Dendritic cell treated with granulocyte-macrophage colony-stimulating factor and Interleukin-4, amounts not matched to agents 40 ng/mL and 50 ng/mL, for 4 days (primary cell): ENCODE results near the gene ONECUT2.

ENCODE experiments used
- H3K27ac Mint-ChIP-seq: one replicate; pipeline ENCODE4 v1.8.0; 2022; ENCODE audit warnings: mild to moderate bottlenecking, mixed read lengths
- H3K27me3 Mint-ChIP-seq: one replicate; pipeline ENCODE4 v1.8.0; 2022; ENCODE audit warnings: mild to moderate bottlenecking, mixed read lengths
- H3K36me3 Mint-ChIP-seq: one replicate; pipeline ENCODE4 v1.8.0; 2022; ENCODE audit warnings: low read depth, mixed read lengths
- H3K4me1 Mint-ChIP-seq: one replicate; pipeline ENCODE4 v1.8.0; 2022; ENCODE audit warnings: low read depth, mixed read lengths
- H3K4me3 Mint-ChIP-seq: one replicate; pipeline ENCODE4 v1.8.0; 2022; ENCODE audit warnings: mild to moderate bottlenecking, moderate library complexity, mixed read lengths
- H3K9me3 Mint-ChIP-seq: one replicate; pipeline ENCODE4 v1.8.0; 2022; ENCODE audit warnings: mixed read lengths
- intact Hi-C: fragments of 100-400 bp; cut with micrococcal nuclease; formaldehyde crosslinking; loops from one replicate; pipeline ENCODE4 v1.15.0; 2022

Gene ONECUT2

GRCh38 chr18:57436191-57436964 is 1.2 kb downstream of the ONECUT2 start:
- peaks cover 70% of the 10 kb centered on the region for H3K4me1 Mint-ChIP-seq
- peaks cover 95% of the 10 kb centered on the region for H3K27me3 Mint-ChIP-seq
- intact Hi-C loops: no loop called here
- peak overlapping the region; percentile 64 for H3K4me3 Mint-ChIP-seq
- H3K9me3 Mint-ChIP-seq: no peaks in the 10 kb centered on the region
- no peak overlapping the region for H3K27ac Mint-ChIP-seq
- H3K36me3 Mint-ChIP-seq: no peaks in the 10 kb centered on the region

DNA sequence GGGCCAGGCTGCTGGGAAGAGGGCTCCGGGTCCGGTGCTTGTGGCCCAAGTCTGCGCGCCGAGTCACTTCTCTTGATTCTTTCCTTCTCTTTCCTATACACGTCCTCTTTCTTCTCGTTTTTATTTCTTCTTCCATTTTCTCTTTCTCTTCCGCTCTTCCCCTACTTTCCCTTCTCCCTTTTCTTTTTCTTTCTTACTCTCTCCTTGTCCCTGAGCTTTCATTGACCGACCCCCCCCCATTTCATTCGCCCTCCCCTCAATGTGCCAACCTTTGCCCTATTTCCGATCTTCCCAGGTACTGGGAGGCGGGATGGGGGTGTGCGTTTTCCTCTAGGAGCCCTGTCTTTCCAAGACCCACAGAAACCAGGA is 1.8 kb downstream of the ONECUT2 start:
- Mint-ChIP-seq H3K9me3 (no peaks in the 10 kb centered on the region), H3K27me3 (peaks cover 95% of the 10 kb centered on the region), H3K4me1 (peaks cover 74% of the 10 kb centered on the region), H3K4me3 (peak overlapping the region; percentile 64), H3K36me3 (no peaks in the 10 kb centered on the region), H3K27ac (no peak overlapping the region)
- intact Hi-C loops: no loop called here

- no peak overlapping the region for H3K27ac Mint-ChIP-seq
- H3K27me3 Mint-ChIP-seq: peaks cover 95% of the 10 kb centered on the region
- H3K4me1 Mint-ChIP-seq: peaks cover 74% of the 10 kb centered on the region
- intact Hi-C loops: no loop called here
- no peaks in the 10 kb centered on the region for H3K36me3 Mint-ChIP-seq
- no peak overlapping the region for H3K4me3 Mint-ChIP-seq
- no peaks in the 10 kb centered on the region for H3K9me3 Mint-ChIP-seq
These were observed 2.2 kb downstream of the ONECUT2 start for GRCh38 chr18:57437402-57437765.

DNA sequence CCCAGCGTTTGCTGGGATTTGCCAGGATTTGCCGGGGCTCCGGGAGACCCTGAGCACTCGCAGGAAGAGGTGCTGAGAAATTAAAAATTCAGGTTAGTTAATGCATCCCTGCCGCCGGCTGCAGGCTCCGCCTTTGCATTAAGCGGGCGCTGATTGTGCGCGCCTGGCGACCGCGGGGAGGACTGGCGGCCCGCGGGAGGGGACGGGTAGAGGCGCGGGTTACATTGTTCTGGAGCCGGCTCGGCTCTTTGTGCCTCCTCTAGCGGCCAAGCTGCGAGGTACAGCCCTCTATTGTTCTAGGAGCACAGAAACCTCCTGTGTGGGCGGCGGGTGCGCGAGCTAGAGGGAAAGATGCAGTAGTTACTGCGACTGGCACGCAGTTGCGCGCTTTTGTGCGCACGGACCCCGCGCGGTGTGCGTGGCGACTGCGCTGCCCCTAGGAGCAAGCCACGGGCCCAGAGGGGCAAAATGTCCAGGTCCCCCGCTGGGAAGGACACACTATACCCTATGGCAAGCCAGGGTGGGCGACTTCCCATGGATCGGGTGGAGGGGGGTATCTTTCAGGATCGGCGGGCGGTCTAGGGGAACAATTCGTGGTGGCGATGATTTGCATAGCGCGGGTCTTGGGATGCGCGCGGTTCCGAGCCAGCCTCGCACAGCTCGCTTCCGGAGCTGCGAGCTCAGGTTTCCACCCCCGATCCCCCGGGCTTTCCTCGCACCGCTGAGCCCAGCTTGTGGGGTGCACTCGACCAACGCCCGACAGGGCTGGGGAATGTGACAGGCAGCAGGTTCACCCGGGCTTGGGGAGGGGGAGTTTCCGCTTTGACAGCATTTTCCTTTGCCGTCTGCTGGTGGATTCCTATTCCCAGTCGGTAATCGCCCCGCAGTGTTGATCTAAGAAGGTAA is 2.8 kb downstream of the ONECUT2 start:
- H3K4me3 Mint-ChIP-seq: no peak overlapping the region
- intact Hi-C loops: no loop called here
- H3K9me3 Mint-ChIP-seq: no peaks in the 10 kb centered on the region
- H3K4me1 Mint-ChIP-seq: peaks cover 74% of the 10 kb centered on the region
- no peak overlapping the region for H3K27ac Mint-ChIP-seq
- H3K27me3 Mint-ChIP-seq: peaks cover 95% of the 10 kb centered on the region
- H3K36me3 Mint-ChIP-seq: no peaks in the 10 kb centered on the region

DNA sequence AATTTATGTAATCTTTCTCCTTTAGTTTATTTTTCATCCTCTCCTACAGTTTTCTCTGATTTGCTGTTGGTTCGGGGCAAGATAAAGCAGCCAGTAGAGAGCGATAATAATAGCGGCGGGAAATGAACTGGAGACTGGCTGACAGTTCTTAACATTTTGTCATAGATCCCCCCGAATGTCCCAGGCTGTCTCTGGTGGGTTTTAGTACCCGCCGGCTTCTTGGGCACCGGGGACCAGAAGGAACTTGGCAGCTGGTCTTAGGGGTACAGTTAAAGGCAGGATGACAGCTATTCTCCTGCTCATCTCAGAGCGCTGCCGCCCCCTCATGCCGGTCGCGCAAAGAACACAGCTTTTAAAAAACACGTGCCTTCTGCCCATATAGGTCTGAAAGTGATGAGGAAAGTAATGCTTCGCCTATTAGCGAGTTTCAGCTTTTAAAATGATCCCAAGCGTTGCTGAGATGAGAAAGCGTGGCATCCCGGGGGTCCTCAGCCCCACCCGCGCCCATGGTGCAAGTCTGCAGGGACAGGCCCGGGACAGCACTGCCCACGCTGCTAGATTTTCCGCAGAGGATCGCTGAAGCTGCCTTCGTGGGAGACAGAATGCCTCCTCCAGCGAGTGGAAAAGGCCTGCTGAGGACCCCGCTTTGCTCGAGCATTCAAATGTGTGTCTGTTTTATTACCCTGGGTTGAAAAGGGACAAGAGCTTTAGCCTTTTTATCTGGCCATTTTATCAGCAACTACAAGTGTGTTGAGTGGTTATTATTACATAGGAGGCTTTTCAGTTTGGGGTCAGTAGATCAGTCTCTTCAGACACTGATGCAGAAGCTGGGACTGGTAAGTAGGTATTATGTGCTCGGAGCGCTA is 3.8 kb downstream of the ONECUT2 start:
- no peaks in the 10 kb centered on the region for H3K36me3 Mint-ChIP-seq
- H3K27ac Mint-ChIP-seq: no peak overlapping the region
- H3K4me3 Mint-ChIP-seq: no peak overlapping the region
- H3K4me1 Mint-ChIP-seq: peaks cover 73% of the 10 kb centered on the region
- H3K27me3 Mint-ChIP-seq: peaks cover 95% of the 10 kb centered on the region
- H3K9me3 Mint-ChIP-seq: no peaks in the 10 kb centered on the region
- intact Hi-C loops: no loop called here

DNA sequence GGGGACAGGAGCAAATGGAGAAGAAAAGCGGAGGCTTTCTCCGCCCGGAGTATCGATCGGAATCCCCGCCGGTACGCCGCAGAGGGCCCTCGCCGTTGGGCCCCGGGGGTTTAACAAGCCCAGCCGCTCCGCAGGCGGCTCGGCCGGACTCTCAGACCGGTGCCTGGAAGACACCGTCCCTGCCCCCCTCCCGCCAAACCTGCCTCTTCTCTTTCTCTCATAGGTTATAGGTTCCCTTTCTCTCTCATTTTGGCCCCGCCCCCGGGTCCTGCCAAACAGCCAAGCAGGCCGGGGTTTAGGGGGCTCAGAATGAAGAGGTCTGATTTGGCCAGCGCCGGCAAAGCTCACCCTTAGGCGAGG is 4.4 kb downstream of the ONECUT2 start:
- Mint-ChIP-seq H3K36me3 (no peaks in the 10 kb centered on the region), H3K4me1 (peaks cover 67% of the 10 kb centered on the region), H3K4me3 (no peak overlapping the region), H3K27me3 (peaks cover 95% of the 10 kb centered on the region), H3K9me3 (no peaks in the 10 kb centered on the region), H3K27ac (no peak overlapping the region)
- intact Hi-C loops: no loop called here

GRCh38 chr18:57439985-57440330 is 4.8 kb downstream of the ONECUT2 start:
- no peak overlapping the region for H3K27ac Mint-ChIP-seq
- H3K36me3 Mint-ChIP-seq: no peaks in the 10 kb centered on the region
- H3K4me1 Mint-ChIP-seq: peaks cover 63% of the 10 kb centered on the region
- intact Hi-C loops: loop anchor here (10.0 kb wide), 1 partner anchor 565 kb away; no protein-coding TSS in a partner anchor
- H3K27me3 Mint-ChIP-seq: peaks cover 94% of the 10 kb centered on the region
- no peak overlapping the region for H3K4me3 Mint-ChIP-seq
- no peaks in the 10 kb centered on the region for H3K9me3 Mint-ChIP-seq

DNA sequence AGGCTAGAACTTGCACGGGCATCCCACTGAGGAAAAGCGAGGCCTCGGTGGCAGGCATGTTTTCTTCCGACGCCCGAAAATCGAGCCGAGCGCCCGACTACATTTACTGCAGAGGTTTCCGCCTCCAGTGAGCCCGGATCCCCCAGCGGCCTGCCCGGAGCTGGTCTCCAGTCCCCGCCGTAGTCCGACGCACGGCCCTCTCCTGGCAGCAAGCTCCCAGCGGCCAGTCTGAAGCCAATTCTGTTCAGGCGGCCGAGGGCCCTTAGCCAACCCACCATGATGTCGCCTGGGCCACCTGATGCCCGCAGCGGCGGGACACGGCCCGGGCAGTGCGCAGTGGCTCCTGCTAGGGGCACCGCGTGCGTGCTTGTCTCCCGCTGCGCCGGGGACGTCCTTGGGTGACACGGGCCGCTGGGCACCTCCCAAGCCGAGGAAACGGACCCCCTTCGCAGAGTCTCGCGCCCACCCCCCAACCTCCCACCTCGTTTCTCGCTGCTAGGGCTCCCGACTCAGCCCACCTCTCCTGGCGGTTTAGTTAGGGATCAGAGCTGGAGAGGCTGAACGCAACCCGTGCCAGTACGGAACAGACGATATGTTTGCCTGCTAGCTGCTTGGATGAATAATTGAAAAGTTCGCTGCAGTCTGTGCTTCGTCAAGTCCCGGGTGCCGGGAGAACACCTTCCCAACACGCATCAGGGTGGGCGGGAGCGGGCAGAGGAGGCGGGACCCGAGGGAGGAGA is 5.3 kb downstream of the ONECUT2 start:
- H3K4me1 Mint-ChIP-seq: peaks cover 61% of the 10 kb centered on the region
- intact Hi-C loops: loop anchor here (10.0 kb wide), 1 partner anchor 566 kb away; no protein-coding TSS in a partner anchor

GRCh38 chr18:57441071-57441794 is 6.1 kb downstream of the ONECUT2 start:
- no peaks in the 10 kb centered on the region for H3K9me3 Mint-ChIP-seq
- H3K4me1 Mint-ChIP-seq: peaks cover 55% of the 10 kb centered on the region
- no peaks in the 10 kb centered on the region for H3K36me3 Mint-ChIP-seq
- intact Hi-C loops: loop anchor here (10.0 kb wide), 1 partner anchor 566 kb away; no protein-coding TSS in a partner anchor
- H3K27me3 Mint-ChIP-seq: peaks cover 98% of the 10 kb centered on the region
- no peak overlapping the region for H3K27ac Mint-ChIP-seq
- peak overlapping the region; percentile 48 for H3K4me3 Mint-ChIP-seq

More for the DNA sequence above, 5.3 kb downstream of the ONECUT2 start:
- Mint-ChIP-seq H3K27ac (no peak overlapping the region), H3K4me3 (no peak overlapping the region), H3K27me3 (peaks cover 96% of the 10 kb centered on the region), H3K36me3 (no peaks in the 10 kb centered on the region), H3K9me3 (no peaks in the 10 kb centered on the region)

DNA sequence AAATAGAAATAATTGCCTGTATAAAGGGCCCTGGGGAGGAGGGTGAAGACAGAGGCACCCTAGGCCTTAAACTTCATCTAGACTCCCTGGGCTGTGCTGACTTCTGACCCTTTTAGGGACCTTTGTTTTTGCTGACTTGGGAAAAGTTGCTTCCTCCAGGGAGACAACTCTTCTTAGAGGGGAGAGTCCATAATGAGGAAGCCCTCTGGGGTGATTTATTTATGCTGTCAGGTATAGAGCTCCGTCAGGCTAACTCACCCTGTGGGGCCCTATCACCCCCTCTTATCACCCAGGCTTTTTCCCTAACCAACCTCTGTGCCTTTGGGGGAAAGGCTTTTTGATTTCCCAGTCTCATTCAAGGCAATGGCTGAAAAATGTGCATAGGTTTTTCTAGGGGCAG is 8.1 kb downstream of the ONECUT2 start:
- Mint-ChIP-seq H3K4me1 (peaks cover 35% of the 10 kb centered on the region), H3K36me3 (no peaks in the 10 kb centered on the region), H3K4me3 (no peak overlapping the region), H3K27ac (no peak overlapping the region), H3K9me3 (no peaks in the 10 kb centered on the region), H3K27me3 (peaks cover 96% of the 10 kb centered on the region)
- intact Hi-C loops: loop anchor here (10.0 kb wide), 1 partner anchor 568 kb away; no protein-coding TSS in a partner anchor

DNA sequence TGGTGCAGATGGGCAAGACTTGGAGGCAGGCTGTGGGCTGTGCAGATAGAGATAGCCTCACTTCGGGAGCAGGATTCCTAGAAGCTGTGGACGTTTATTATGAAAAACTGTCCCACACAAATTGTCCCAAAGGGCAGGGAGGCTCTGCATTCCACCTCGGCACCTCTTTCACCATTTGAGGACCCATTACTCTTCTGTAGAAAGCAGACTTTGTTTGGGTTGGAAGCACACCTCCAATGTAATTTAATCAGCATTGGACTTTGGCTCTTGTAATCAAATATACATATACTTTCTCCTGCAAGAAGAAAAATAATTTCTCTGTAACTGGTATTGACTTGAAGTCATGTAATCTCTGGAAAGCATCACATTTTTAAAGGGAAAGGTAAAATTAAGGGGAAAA is 8.5 kb downstream of the ONECUT2 start:
- Mint-ChIP-seq H3K27me3 (peaks cover 91% of the 10 kb centered on the region), H3K4me1 (peaks cover 31% of the 10 kb centered on the region), H3K9me3 (no peaks in the 10 kb centered on the region), H3K36me3 (no peaks in the 10 kb centered on the region), H3K4me3 (no peak overlapping the region), H3K27ac (no peak overlapping the region)
- intact Hi-C loops: loop anchor here (10.0 kb wide), 1 partner anchor 569 kb away; no protein-coding TSS in a partner anchor

DNA sequence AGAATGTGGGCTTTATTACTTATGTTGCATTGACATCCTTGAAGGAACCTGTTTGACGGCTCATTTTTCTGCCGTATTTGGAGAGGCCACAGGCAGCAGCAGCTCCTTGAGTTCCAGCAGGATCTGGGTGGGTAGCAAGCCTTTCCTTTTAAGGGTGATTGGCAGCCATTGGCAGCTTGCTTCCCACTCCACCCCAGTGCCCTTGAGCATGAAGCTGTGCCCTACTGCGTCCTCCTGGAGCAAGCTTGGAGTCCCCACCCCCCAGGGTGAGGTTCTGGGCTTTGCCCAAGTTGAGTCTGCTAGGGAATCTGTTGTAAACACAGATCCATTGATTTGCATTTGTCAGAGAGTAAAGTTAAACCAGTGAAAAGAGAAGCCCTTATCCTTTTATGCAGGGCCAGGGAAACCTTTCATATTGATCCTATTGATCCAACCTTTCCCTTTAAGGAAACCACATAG is 9.2 kb downstream of the ONECUT2 start:
- peaks cover 24% of the 10 kb centered on the region for H3K4me1 Mint-ChIP-seq
- H3K27me3 Mint-ChIP-seq: peaks cover 88% of the 10 kb centered on the region
- H3K27ac Mint-ChIP-seq: no peak overlapping the region
- no peak overlapping the region for H3K4me3 Mint-ChIP-seq
- no peaks in the 10 kb centered on the region for H3K9me3 Mint-ChIP-seq
- no peaks in the 10 kb centered on the region for H3K36me3 Mint-ChIP-seq
- intact Hi-C loops: loop anchor here (10.0 kb wide), 1 partner anchor 570 kb away; no protein-coding TSS in a partner anchor
